ENCODE data around the gene SEMA3F.

SEMA3F gene

DNA sequence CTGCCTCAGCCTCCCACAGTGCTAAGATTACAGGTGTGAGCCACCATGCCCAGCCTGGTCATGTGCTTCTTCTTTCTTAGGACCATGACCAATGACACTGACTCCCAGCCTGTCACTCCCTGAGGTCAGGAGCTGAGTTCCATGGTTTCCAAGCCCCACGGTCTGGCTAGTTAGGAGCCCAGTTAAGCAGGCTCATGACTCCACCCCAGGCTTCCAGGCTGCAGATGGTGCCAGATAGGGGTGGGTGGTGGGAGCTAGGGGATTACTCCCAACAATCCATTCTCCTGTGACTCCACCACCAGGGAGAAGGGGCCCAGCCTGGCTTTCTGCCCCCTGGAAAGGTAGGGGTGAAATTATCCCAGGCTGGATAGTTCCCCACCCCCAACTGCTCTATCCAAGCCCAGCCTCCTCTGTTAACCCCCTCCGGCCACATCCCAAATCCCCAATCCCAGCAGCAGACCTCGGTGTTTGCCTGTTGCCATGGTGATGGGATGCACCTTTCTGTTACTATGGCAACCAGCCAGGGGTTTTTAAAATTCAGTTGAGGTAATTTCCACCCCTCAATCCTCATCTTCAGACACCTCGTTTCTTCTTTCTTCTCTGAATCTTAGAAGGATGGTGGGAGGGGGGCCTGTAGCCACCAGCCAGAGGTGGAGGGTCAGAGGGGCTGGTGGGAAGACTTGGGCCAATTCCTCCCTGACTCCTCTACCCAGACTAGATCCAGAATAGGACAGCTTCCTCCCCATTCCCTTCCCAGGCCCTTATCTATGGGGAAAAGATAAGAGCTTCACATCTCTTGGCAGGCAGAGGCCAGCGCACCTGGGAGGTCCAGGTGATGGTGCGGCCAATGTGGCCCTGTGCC, 22.5 kb upstream of the SEMA3F start:
- no peak for DNase-seq

GRCh38 chr3:50133283-50133615, 21.9 kb upstream of the SEMA3F start:
- DNase-seq = no peak

DNA sequence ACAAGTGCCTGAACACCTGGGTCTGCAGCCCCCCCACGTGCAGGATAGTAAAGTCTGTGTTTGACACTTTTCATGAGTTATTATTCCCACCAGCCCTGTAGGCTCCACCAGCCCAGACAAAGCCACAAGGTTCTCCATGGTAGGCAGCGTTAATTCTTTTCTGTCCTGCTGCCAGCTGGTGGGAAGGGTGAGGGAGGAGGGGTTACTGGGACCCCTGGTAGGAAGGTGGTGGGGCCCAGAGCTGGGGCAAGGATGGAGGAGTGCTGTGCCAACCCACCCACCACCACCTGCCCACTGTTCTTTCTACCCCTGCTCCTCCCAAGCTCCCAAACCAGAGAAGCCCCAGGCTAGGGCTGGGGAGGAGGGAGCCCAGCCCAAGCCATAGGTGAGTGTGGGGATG, 20.8 kb upstream of the SEMA3F start:
- DNase-seq = no peak

DNA sequence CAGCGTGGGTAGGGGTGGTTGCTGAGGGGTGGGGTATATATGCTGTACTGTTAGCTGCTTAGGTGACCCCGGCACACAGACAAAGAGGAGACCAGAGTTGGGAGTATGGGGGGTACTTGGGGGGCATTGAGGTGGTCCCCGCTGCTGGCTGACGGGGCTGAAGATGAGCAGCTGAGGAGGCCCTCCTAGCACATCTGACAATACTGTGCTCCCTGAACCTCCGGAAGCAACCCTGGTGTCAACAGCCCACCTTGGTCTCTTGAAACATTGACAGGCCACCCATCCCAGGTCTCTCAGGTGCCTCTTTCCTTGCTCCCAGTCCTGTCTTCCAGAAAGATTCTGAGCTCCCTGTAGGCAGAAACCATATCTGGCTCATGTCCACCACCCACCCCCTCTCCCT, 19.2 kb upstream of the SEMA3F start:
- no peak for DNase-seq

- DNase-seq = no peak
These were observed 18.3 kb upstream of the SEMA3F start for GRCh38 chr3:50136714-50137405.

GRCh38 chr3:50137531-50137930, 17.6 kb upstream of the SEMA3F start:
- no peak for DNase-seq

DNA sequence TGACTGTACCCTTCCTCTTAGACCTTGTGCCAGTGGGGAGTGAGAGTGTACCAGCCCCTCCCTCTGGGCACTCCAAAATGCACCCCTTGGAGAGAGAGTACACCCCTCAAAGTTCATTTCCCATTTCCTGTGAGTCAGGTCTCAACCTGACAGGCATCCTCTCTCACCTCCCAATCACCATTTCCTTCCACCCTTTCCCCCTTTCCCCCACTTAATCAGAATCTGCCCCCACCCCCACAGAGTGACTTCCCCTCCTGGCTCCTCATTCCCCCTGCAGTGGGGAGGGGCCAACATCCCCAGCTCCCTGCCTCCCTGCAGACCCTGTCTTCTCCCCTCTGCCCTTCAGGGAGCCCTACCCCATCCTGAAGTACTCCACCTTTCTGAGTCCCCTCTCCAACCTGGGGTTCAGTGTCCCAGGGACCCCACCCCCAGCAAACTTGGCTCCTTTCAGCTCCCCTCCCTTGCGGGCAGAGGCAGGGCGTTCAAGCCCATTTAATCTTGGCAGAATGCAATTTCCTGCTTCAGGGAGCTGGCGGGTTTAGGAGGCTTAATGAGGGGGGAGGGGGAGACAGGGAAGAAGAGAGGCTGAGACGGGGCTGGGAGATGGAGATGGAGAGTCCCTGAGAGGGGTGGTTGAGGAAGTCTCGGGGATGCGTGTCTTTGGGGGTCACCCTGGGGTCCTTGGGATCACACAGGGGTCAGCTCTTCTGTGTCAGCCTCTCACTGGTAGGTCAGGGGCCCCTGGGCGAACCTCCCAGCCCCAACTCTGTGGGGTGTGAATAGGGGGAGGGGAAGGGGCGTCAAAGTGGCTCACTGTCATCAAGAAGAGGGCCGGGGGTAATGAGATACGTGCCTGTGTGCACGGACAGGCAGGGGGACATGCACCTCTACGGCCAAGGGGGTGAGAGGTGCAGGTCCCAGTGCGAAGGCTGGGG, 16.6 kb upstream of the SEMA3F start:
- no peak for DNase-seq

GRCh38 chr3:50139308-50139707, 15.8 kb upstream of the SEMA3F start:
- no peak for DNase-seq

GRCh38 chr3:50139718-50140423, 15.3 kb upstream of the SEMA3F start:
- no peak for DNase-seq

DNA sequence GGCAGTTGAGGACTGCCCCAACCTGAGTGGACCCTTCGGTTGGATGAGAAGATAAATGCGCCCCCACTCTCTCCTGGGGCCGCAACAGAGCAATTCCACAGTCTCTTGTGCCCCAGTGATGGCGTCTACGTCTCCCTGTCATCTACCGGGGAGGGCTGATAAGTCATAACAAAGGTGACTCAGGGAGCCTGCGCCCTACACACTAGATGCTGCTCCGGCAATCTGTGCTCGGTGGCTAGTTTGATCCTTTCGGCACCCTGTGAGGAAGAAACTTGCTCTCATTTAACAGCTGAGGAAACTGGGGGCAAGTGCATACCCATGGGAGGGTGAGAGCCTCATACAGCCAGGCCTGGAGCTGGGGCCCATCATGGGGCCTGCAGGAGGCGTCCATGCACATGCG, 14.1 kb upstream of the SEMA3F start:
- no peak for DNase-seq

- no peak for DNase-seq
These were observed 8.7 kb upstream of the SEMA3F start for GRCh38 chr3:50146316-50146901.

- no peak for DNase-seq
These were observed 8.1 kb upstream of the SEMA3F start for GRCh38 chr3:50147016-50147415.

DNA sequence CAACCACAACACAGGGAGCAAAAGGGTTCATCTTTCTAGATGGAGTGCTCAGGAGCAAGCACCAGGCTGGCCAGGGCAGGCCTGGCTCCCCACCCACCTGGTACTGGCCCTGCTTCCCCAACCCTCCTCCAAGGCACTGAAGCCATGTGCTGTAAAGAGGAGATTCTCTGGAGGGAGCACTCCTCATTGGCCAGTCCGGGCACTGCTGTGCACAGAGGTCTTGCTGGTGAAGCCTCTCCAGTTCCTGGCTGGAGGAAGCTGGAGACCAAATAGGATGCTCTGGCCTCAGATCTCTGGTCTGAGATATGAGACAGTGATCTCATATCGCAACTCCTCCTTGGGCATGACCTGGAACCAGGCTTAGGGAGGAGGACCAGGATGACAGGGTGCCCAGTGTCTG, 7.7 kb upstream of the SEMA3F start:
- DNase-seq = no peak

GRCh38 chr3:50147861-50148260, 7.3 kb upstream of the SEMA3F start:
- DNase-seq = no peak

DNA sequence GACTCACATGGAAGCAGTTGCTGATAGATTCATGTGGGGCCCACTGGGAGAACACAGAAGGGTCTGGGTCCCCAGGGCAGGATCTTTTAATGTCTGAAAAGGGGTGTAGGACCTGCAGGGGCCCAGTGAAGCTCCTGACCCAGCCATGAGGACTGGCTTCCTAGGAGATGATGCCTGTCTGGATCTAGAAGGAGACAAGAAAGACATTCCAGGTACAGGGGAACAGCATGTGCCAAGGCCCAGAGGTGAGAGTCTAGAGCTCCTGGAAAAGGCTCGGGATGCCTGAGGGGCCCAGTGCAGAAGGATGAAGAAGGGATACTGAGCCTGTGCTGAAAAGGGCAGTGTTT, 4.7 kb upstream of the SEMA3F start:
- no peak for DNase-seq

- no peak for DNase-seq
These were observed 4.0 kb upstream of the SEMA3F start for GRCh38 chr3:50150863-50151686.

GRCh38 chr3:50151728-50152127, 3.4 kb upstream of the SEMA3F start:
- no peak for DNase-seq

DNA sequence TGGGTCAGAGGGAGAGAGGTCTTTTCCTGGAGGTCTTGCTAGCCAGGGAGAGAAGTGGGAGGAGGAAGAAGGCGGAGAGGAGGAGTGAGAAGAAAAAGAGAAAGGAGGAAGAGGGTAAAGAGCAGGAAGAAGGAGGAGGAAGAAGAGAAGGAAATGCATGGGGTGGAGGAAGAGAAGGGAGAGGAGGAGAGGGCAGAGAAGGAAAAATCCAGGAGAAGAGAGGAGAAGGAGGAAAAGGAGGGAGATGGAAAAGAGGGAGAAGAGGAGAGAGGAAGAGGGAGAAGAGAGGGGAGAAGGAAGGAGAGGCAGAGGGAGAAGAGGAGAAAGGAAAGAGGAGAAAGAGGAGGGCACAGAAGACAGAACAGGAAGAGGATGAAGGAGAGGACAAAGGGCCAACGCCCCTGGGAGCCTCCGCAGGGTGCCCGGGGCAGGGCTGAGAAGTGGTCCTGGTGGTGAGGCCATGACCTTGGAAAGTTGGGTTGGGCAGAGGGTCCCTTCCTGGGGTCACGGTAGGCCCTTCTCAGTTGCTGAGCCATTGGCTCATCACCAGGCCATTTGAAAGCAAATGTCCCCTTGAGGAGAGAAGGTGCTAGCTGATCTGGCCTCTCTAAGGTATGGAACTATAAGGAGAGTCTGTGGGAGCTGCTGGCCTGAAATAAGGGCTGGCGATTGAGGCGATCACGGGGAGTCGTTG, 1.2 kb upstream of the SEMA3F start:
- no peak for DNase-seq

DNA sequence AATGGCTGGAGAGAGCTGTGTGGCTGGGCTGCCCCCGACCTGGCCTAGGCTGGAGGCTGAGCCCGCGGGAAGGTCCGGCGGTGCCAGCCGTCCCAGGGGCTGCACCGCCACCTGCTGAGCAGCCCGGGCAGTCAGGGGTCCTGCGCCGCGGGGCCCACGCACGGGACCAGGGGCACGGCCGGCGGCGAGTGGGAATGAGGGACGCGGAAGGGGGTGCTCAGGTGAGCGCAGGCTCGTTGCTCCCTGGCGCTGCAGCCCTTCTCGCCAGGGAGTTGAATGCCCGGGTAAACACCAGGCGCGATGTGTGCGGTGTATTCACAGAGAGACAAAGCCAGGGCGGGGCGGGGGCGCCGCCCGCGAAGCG, 666 bp upstream of the SEMA3F start:
- DNase-seq = no peak

GRCh38 chr3:50155491-50155878, 361 bp downstream of the SEMA3F start:
- DNase-seq = no peak

- no peak for DNase-seq
These were observed 767 bp downstream of the SEMA3F start for GRCh38 chr3:50155891-50156290.
